Fibroblast of mammary gland (primary cell): ENCODE measurements around the gene PLCL2.
A peak's percentile ranks its signal among the peaks of the same experiment; 100 is the strongest.

Experiments
- DNase-seq: peaks from one replicate; pipeline ENCODE4 v3.0.0-alpha.2; 2010; ENCODE audit warnings: low read depth
- H3K4me3 ChIP-seq: 2 replicates; pipeline ENCODE4 v1.5.1; 2011; ENCODE audit warnings: low read depth, mild to moderate bottlenecking, low read length, moderate library complexity; ENCODE audit not compliant: control insufficient read depth
- CTCF ChIP-seq: conservative IDR thresholded peaks from 2 replicates; pipeline ENCODE4 v1.5.1; 2011; ENCODE audit warnings: low read depth, low read length, inconsistent platforms; ENCODE audit not compliant: control insufficient read depth, insufficient read depth

Gene PLCL2

GRCh38 chr3:16848007-16848406 lies 36.7 kb upstream of the PLCL2 start:
- H3K4me3 ChIP-seq = no peak overlapping the region
- TF ChIP-seq CTCF = no peak
- DNase-seq = no peak

- no peak for TF ChIP-seq CTCF
- DNase-seq = peak; percentile 52
- no peak overlapping the region for H3K4me3 ChIP-seq
These were observed 35.5 kb upstream of the PLCL2 start for GRCh38 chr3:16849229-16849628.

- peak; percentile 69 for DNase-seq
- H3K4me3 ChIP-seq = no peak overlapping the region
- no peak for TF ChIP-seq CTCF
These were observed 35.0 kb upstream of the PLCL2 start for GRCh38 chr3:16849795-16850194.

GRCh38 chr3:16855497-16855896 lies 29.3 kb upstream of the PLCL2 start:
- DNase-seq = no peak
- H3K4me3 ChIP-seq = no peak overlapping the region
- no peak for TF ChIP-seq CTCF

GRCh38 chr3:16860234-16860633 lies 24.5 kb upstream of the PLCL2 start:
- no peak overlapping the region for H3K4me3 ChIP-seq
- DNase-seq = no peak
- TF ChIP-seq CTCF = no peak

- DNase-seq = no peak
- no peak overlapping the region for H3K4me3 ChIP-seq
- TF ChIP-seq CTCF = no peak
These were observed 23.3 kb upstream of the PLCL2 start for GRCh38 chr3:16861432-16861831.
